H1 (cell line): ENCODE measurements around the gene CYP11A1. TPM values are rescaled to one million over a fixed set of nuclear protein-coding genes. Genes with fewer than 3 reads are reported as not detected.

Experiments
- CTCF ChIA-PET: fragments of 300-600 bp; sonication (Branson Sonifier 250); formaldehyde crosslinking; loops from one replicate; lab custom pipeline; 2021; ENCODE audit not compliant: partially characterized antibody; lab: Charles Lee
- POLR2A ChIA-PET: fragments of 300-600 bp; sonication (Branson Sonifier 250); formaldehyde crosslinking; loops from one replicate; lab custom pipeline; 2021; ENCODE audit warnings: inconsistent platforms; ENCODE audit not compliant: partially characterized antibody; lab: Charles Lee
- DNase-seq, 2 experiments: peaks; one replicate each; pipeline versions ENCODE4 v3.0.0 to v3.0.0-alpha.2; 2010 to 2022; ENCODE audit warnings: low spot score in 2 of 2, low read depth in 1 of 2, mixed read lengths in 1 of 2
- FAIRE-seq: peaks from 2 replicates; lab custom pipeline; 2011; peaks lifted over from hg19 to GRCh38; lab: Jason Lieb, UNC
- H2AFZ ChIP-seq: 2 replicates; pipeline ENCODE4 v1.8.1; 2012; ENCODE audit warnings: low read length, inconsistent platforms
- H2AK5ac ChIP-seq: 2 replicates; pipeline ENCODE4 v1.6.1; 2013; ENCODE audit warnings: low read depth, low read length
- H2BK120ac ChIP-seq: replicated peaks from 2 replicates; pipeline ENCODE3; 2013; ENCODE audit warnings: low read depth, low read length, inconsistent platforms
- H2BK12ac ChIP-seq: 2 replicates; pipeline ENCODE4 v1.6.1; 2013; ENCODE audit warnings: low read depth, low read length
- H2BK15ac ChIP-seq: 2 replicates; pipeline ENCODE4 v1.6.1; 2013; ENCODE audit warnings: low read length
- H2BK20ac ChIP-seq: 2 replicates; pipeline ENCODE4 v1.6.1; 2013; ENCODE audit warnings: low read length
- H2BK5ac ChIP-seq: 2 replicates; pipeline ENCODE4 v1.6.1; 2013; ENCODE audit warnings: low read depth, low read length
- H3K14ac ChIP-seq: 2 replicates; pipeline ENCODE4 v1.6.1; 2013; ENCODE audit warnings: inconsistent platforms; ENCODE audit not compliant: insufficient read length
- H3K18ac ChIP-seq: 2 replicates; pipeline ENCODE4 v1.6.1; 2013; ENCODE audit warnings: low read length; ENCODE audit errors: extremely low read depth
- H3K23ac ChIP-seq: 2 replicates; pipeline ENCODE4 v1.6.1; 2013; ENCODE audit warnings: inconsistent platforms; ENCODE audit not compliant: insufficient read length
- H3K23me2 ChIP-seq: 2 replicates; pipeline ENCODE4 v1.6.1; 2013; ENCODE audit warnings: low read depth, low read length
- H3K27ac ChIP-seq: 2 replicates; pipeline ENCODE4 v1.6.1; 2011; ENCODE audit warnings: low read depth, low read length, inconsistent platforms
- H3K27me3 ChIP-seq, 4 experiments: replicated peaks in 1 of 4; 1 replicate in 1 of 4; 2 replicates in 3 of 4; pipeline versions ENCODE4 v1.6.1 to v1.8.1; 2011 to 2013; ENCODE audit warnings: low read length in 3 of 4, mild to moderate bottlenecking in 3 of 4, inconsistent platforms in 2 of 4, mixed read lengths in 2 of 4, moderate library complexity in 1 of 4; ENCODE audit not compliant: control insufficient read depth in 3 of 4, insufficient read depth in 3 of 4; ENCODE audit errors: extremely low read depth in 1 of 4
- H3K36me3 ChIP-seq, 4 experiments: 2 replicates each; pipeline versions ENCODE4 v1.6.1 to v1.8.1; 2011 to 2013; ENCODE audit warnings: mild to moderate bottlenecking in 4 of 4, low read length in 3 of 4, moderate library complexity in 2 of 4, control low read depth in 1 of 4, inconsistent platforms in 1 of 4; ENCODE audit not compliant: insufficient read depth in 4 of 4, control insufficient read depth in 2 of 4
- H3K4ac ChIP-seq: replicated peaks from 2 replicates; pipeline ENCODE3; 2013; ENCODE audit warnings: low read length, low read depth, mixed read lengths, inconsistent platforms; ENCODE audit not compliant: insufficient read length
- H3K4me1 ChIP-seq, 4 experiments: replicated peaks in 1 of 4; 1 replicate in 1 of 4; 2 replicates in 3 of 4; pipeline versions ENCODE4 v1.6.1 to v1.8.1; 2011 to 2013; ENCODE audit warnings: low read length in 3 of 4, inconsistent platforms in 2 of 4, mixed read lengths in 1 of 4; ENCODE audit not compliant: insufficient read depth in 4 of 4, control insufficient read depth in 3 of 4
- H3K4me2 ChIP-seq, 2 experiments: 2 replicates each; pipeline versions ENCODE4 v1.6.1 to v1.8.1; 2011 to 2013; ENCODE audit warnings: low read depth in 2 of 2, low read length in 2 of 2, control low read depth in 1 of 2, inconsistent platforms in 1 of 2, mild to moderate bottlenecking in 1 of 2; ENCODE audit not compliant: insufficient read depth in 1 of 2
- H3K4me3 ChIP-seq, 4 experiments: fragments of 200-600, 300-600 bp in 1 of 4; sonication (generic), shearing (Covaris generic), sonication (Bioruptor Twin) in 1 of 4; 2 replicates each; pipeline versions ENCODE4 v1.5.1 to v1.8.1; 2011 to 2016; ENCODE audit warnings: low read length in 4 of 4, low read depth in 3 of 4, control low read depth in 2 of 4, inconsistent platforms in 2 of 4, mild to moderate bottlenecking in 2 of 4, mixed read lengths in 1 of 4, moderate library complexity in 1 of 4; ENCODE audit not compliant: insufficient read depth in 2 of 4; ENCODE audit errors: extremely low read depth in 1 of 4
- H3K56ac ChIP-seq: replicated peaks from 2 replicates; pipeline ENCODE3; 2013; ENCODE audit warnings: low read depth, mild to moderate bottlenecking, mixed read lengths, low read length, inconsistent platforms; ENCODE audit not compliant: insufficient read length
- H3K79me1 ChIP-seq: 2 replicates; pipeline ENCODE4 v1.6.1; 2013; ENCODE audit warnings: low read depth, low read length, control low read depth
- H3K79me2 ChIP-seq, 2 experiments: 2 replicates each; pipeline versions ENCODE4 v1.6.1 to v1.8.1; 2012 to 2013; ENCODE audit warnings: low read length in 2 of 2, mild to moderate bottlenecking in 2 of 2, inconsistent platforms in 1 of 2; ENCODE audit not compliant: insufficient read depth in 2 of 2, control insufficient read depth in 1 of 2
- H3K9ac ChIP-seq, 4 experiments: replicated peaks in 1 of 4; 1 replicate in 1 of 4; 2 replicates in 3 of 4; pipeline versions ENCODE4 v1.6.1 to v1.8.1; 2011 to 2013; ENCODE audit warnings: low read depth in 3 of 4, low read length in 3 of 4, control low read depth in 2 of 4, mild to moderate bottlenecking in 2 of 4, moderate library complexity in 2 of 4, inconsistent platforms in 1 of 4; ENCODE audit errors: extremely low read depth in 1 of 4
- H3K9me3 ChIP-seq, 2 experiments: 2 replicates each; pipeline versions ENCODE4 v1.6.1 to v1.8.1; 2012 to 2013; ENCODE audit warnings: mild to moderate bottlenecking in 2 of 2, moderate library complexity in 2 of 2, control low read depth in 1 of 2, inconsistent platforms in 1 of 2, low read depth in 1 of 2, low read length in 1 of 2, mixed read lengths in 1 of 2; ENCODE audit not compliant: insufficient read depth in 2 of 2
- H4K20me1 ChIP-seq, 2 experiments: replicated peaks in 1 of 2; 2 replicates each; pipeline versions ENCODE3 to v1.8.1; 2011 to 2013; ENCODE audit warnings: inconsistent platforms in 2 of 2, low read length in 2 of 2, mild to moderate bottlenecking in 1 of 2; ENCODE audit not compliant: insufficient read depth in 2 of 2, control insufficient read depth in 1 of 2
- H4K5ac ChIP-seq: 2 replicates; pipeline ENCODE4 v1.6.1; 2013; ENCODE audit warnings: low read length, low read depth, mixed read lengths, inconsistent platforms; ENCODE audit not compliant: insufficient read length
- H4K8ac ChIP-seq: 2 replicates; pipeline ENCODE4 v1.8.0; 2013; ENCODE audit warnings: mild to moderate bottlenecking, moderate library complexity, low read length, inconsistent platforms; ENCODE audit not compliant: insufficient read depth; ENCODE audit errors: extremely low read depth
- H4K91ac ChIP-seq: replicated peaks from 2 replicates; pipeline ENCODE3; 2013; ENCODE audit warnings: low read length, mixed read lengths, inconsistent platforms; ENCODE audit not compliant: insufficient read length
- JUN ChIP-seq: IDR thresholded peaks from 2 replicates; pipeline ENCODE4 v1.6.1; 2011; ENCODE audit warnings: low read depth, mild to moderate bottlenecking, improper control_type of control experiment, low read length
- JUND ChIP-seq: IDR thresholded peaks from 2 replicates; pipeline ENCODE4 v1.6.1; 2011; ENCODE audit warnings: mild to moderate bottlenecking, improper control_type of control experiment, low read length
- KDM4A ChIP-seq: IDR thresholded peaks from one replicate; pipeline ENCODE4 v1.7.1; 2012; ENCODE audit warnings: low read depth, mild to moderate bottlenecking, moderate library complexity, low read length, inconsistent platforms; ENCODE audit not compliant: severe bottlenecking
- NRF1 ChIP-seq: IDR thresholded peaks from 2 replicates; pipeline ENCODE4 v1.6.1; 2011; ENCODE audit warnings: mild to moderate bottlenecking, low read depth, low read length, improper control_type of control experiment
- SIN3A ChIP-seq, 2 experiments: IDR thresholded peaks in 1 of 2; conservative IDR thresholded peaks in 1 of 2; 2 replicates each; pipeline ENCODE4 v1.6.1; 2011 to 2012; ENCODE audit warnings: low read length in 2 of 2, improper control_type of control experiment in 1 of 2, low read depth in 1 of 2, mild to moderate bottlenecking in 1 of 2
- SIRT6 ChIP-seq: IDR thresholded peaks from one replicate; pipeline ENCODE4 v1.7.1; 2012; ENCODE audit warnings: low read length, inconsistent platforms
- SP2 ChIP-seq: IDR thresholded peaks from 2 replicates; pipeline ENCODE4 v1.6.1; 2012; ENCODE audit warnings: mild to moderate bottlenecking, low read length, inconsistent platforms
- WGBS, 2 experiments: shearing (Covaris generic) in 1 of 2; methylation state at CpG; one replicate each; pipeline versions ENCODE4 v1.1.6 to v1.1.7; 2013 to 2015; ENCODE audit warnings: low lambda C conversion rate in 2 of 2, mixed read lengths in 2 of 2, inconsistent platforms in 1 of 2, low coverage in 1 of 2, missing lambda C conversion rate in 1 of 2; ENCODE audit not compliant: insufficient replicate concordance in 2 of 2, insufficient coverage in 1 of 2, insufficient read length in 1 of 2; ENCODE audit errors: extremely low coverage in 1 of 2, missing lambda C conversion rate in 1 of 2; 5-methylcytosine and 5-hydroxymethylcytosine counted together
- polyA plus RNA-seq, 7 experiments: library from polyadenylated mRNA; depleted of rRNA in 3 of 7; stranded (reverse) in 5 of 7; unstranded in 2 of 7; fragments of >200 nt in 5 of 7; fragments of 200-250 nt in 2 of 7; gene quantifications; 1 replicate in 5 of 7; 2 replicates in 1 of 7; 4 replicates in 1 of 7; pipeline versions ENCODE4 v1.2.1 to v1.2.3, GENCODE V29; 2011 to 2013; ENCODE audit warnings: missing spikeins in 2 of 7, mixed read lengths in 2 of 7
- total RNA-seq: library from RNA; stranded (reverse); fragmentation: NEBNext Ultra II Directional; extraction: Animal tissue kit (Norgen Biotek cat#: 25700); gene quantifications from 2 replicates; pipeline ENCODE4 v1.2.1, GENCODE V29; 2021
- TF ChIP-seq, protein P1 (sequence below): IDR thresholded peaks from 2 replicates; pipeline ENCODE4 v1.6.1; 2012; ENCODE audit warnings: low read length, inconsistent platforms
- TF ChIP-seq, protein P2 (sequence below), 3 experiments: IDR thresholded peaks; 1 replicate in 2 of 3; 2 replicates in 1 of 3; pipeline versions ENCODE4 v1.5.1 to v1.6.1; 2011; ENCODE audit warnings: low read length in 3 of 3, mild to moderate bottlenecking in 3 of 3, inconsistent platforms in 2 of 3, low read depth in 1 of 3, moderate library complexity in 1 of 3; ENCODE audit not compliant: insufficient read depth in 1 of 3; ENCODE audit errors: control extremely low read depth in 1 of 3

Gene CYP11A1
- total and polyA plus RNA-seq, 2 of the 8 experiments (the other 6 are each of a cell fraction or from before 2014, with no cell fraction given) = 1.9 to 7.2 TPM

DNA sequence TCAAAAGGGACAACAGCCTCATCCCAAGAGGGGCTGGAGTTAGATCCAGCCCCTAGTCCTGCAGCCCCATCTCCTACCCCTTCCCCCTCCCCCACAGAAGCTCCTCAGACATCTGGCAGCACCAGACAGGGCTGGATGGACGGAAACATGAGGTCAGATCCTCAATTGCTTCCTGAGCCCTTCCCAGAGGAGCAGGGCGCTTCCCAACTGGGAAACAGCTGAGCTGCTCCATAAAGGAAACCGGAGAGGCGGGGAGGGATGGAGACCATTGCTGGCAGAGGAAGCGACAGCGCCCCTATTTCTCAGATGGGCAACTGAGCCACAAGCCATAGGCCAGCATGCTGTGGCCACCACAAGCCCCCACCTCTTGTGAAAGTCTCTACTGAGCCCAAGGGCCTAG, 18.3 kb upstream of the CYP11A1 start:
- Histone ChIP-seq H3K79me2 (no peaks in the 10 kb centered on the region), H3K14ac (no peak overlapping the region), H2BK120ac (no peak overlapping the region), H3K27ac (no peak overlapping the region; the same call in 1 of the 2 replicates), H3K79me1 (no peaks in the 10 kb centered on the region), H4K8ac (no peak overlapping the region; the same call in 1 of the 2 replicates), H3K9ac (no peak overlapping the region), H4K5ac (no peak overlapping the region), H3K4ac (no peak overlapping the region), H2BK5ac (0 out of 2 replicates have a peak overlapping the region, but pooled peaks have one; percentile 35), H3K4me2 (no peak overlapping the region), H3K23ac (no peak overlapping the region), H3K4me3 (no peak overlapping the region), H3K4me1 (peaks cover 0 to 18% (median 8%) of the 10 kb centered on the region in 4 experiments; a peak in 5 of 7 replicates), H3K9me3 (no peaks in the 10 kb centered on the region), H2BK12ac (peak overlapping the region; percentile 60; the same call in 1 of the 2 replicates), H4K20me1 (no peaks in the 10 kb centered on the region), H2AK5ac (no peak overlapping the region), H2AFZ (no peak overlapping the region), H3K18ac (no peak overlapping the region), H4K91ac (peak overlapping the region; percentile 39), H3K56ac (no peak overlapping the region), H3K27me3 (no peaks in the 10 kb centered on the region), H2BK15ac (0 out of 2 replicates have a peak overlapping the region, but pooled peaks have one; percentile 31), H2BK20ac (no peak overlapping the region), H3K23me2 (no peaks in the 10 kb centered on the region), H3K36me3 (no peaks in the 10 kb centered on the region)
- CTCF ChIA-PET = interaction anchor here (0.8 to 36.8 kb wide), 15 partner anchors 9 to 414 kb away, joined by 3 to 1311 read pairs (median 11); partner anchors contain the start of gene SEMA7A
- POLR2A ChIA-PET = interaction anchor here (0.6 to 2.1 kb wide), 6 partner anchors 11 to 76 kb away, joined by 3 to 5 read pairs (median 4); partner anchors contain the start of gene UBL7
- DNase-seq (no peak), FAIRE-seq (no peak)
- 85% methylated on average over 6 of the region's 6 CpGs; no CpG with 5 or more reads in 1 of the 2 experiments for WGBS, 2 experiments
- TF ChIP-seq, protein P1, sequence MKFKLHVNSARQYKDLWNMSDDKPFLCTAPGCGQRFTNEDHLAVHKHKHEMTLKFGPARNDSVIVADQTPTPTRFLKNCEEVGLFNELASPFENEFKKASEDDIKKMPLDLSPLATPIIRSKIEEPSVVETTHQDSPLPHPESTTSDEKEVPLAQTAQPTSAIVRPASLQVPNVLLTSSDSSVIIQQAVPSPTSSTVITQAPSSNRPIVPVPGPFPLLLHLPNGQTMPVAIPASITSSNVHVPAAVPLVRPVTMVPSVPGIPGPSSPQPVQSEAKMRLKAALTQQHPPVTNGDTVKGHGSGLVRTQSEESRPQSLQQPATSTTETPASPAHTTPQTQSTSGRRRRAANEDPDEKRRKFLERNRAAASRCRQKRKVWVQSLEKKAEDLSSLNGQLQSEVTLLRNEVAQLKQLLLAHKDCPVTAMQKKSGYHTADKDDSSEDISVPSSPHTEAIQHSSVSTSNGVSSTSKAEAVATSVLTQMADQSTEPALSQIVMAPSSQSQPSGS = no peak
- TF ChIP-seq NRF1 = no peak
- TF ChIP-seq JUND = no peak
- no peak for TF ChIP-seq KDM4A
- TF ChIP-seq, protein P2, sequence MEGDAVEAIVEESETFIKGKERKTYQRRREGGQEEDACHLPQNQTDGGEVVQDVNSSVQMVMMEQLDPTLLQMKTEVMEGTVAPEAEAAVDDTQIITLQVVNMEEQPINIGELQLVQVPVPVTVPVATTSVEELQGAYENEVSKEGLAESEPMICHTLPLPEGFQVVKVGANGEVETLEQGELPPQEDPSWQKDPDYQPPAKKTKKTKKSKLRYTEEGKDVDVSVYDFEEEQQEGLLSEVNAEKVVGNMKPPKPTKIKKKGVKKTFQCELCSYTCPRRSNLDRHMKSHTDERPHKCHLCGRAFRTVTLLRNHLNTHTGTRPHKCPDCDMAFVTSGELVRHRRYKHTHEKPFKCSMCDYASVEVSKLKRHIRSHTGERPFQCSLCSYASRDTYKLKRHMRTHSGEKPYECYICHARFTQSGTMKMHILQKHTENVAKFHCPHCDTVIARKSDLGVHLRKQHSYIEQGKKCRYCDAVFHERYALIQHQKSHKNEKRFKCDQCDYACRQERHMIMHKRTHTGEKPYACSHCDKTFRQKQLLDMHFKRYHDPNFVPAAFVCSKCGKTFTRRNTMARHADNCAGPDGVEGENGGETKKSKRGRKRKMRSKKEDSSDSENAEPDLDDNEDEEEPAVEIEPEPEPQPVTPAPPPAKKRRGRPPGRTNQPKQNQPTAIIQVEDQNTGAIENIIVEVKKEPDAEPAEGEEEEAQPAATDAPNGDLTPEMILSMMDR (IDR thresholded peaks at IDR 0.05; ENCODE audit: control extremely low read depth in 1 of 3, insufficient read depth in 1 of 3, low read depth in 1 of 3, low read length in 3 of 3) = no peak
- TF ChIP-seq SIRT6 = no peak
- TF ChIP-seq SIN3A (conservative IDR thresholded peaks at IDR 0.05 in 1 of 2, IDR thresholded peaks at IDR 0.05 in 1 of 2; ENCODE audit: low read depth in 1 of 2, low read length in 2 of 2) = no peak
- TF ChIP-seq JUN = no peak
- no peak for TF ChIP-seq SP2
